Measurements from ENCODE around the gene IP6K3.

The IP6K3 gene

GRCh38 chr6:33740204-33740608 lies 6.5 kb downstream of the IP6K3 start:
- DNase-seq (ENCODE audit: low spot score), result no peak

DNA sequence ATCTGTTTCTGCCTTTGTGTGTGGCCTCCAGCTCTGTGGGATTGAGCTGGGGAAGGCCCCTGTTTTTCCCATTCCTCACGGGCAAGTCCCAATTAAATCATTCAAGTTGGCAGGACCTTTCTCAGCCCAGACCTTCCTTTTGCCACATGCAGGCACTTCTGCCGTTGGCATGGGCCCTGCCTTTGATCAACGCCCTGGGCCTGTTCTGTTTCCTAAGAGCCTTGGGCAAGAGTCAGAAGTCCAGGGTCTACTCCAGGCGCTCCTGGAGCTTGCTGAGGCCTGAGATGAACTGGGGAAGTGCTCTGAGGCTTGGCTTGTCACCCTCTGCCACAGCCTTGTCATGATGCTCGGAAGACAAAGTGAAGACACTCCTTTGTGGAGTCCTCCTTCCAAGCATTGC lies 7.1 kb downstream of the IP6K3 start:
- no peak for DNase-seq (ENCODE audit: low spot score)

- no peak for DNase-seq (ENCODE audit: low spot score)
Observed at GRCh38 chr6:33738879-33739278, 7.8 kb downstream of the IP6K3 start.

- DNase-seq (ENCODE audit: low spot score), result no peak
Observed at GRCh38 chr6:33738153-33738552, 8.6 kb downstream of the IP6K3 start.

- DNase-seq (ENCODE audit: low spot score), result no peak
Observed at GRCh38 chr6:33737267-33738026, 9.3 kb downstream of the IP6K3 start.

DNA sequence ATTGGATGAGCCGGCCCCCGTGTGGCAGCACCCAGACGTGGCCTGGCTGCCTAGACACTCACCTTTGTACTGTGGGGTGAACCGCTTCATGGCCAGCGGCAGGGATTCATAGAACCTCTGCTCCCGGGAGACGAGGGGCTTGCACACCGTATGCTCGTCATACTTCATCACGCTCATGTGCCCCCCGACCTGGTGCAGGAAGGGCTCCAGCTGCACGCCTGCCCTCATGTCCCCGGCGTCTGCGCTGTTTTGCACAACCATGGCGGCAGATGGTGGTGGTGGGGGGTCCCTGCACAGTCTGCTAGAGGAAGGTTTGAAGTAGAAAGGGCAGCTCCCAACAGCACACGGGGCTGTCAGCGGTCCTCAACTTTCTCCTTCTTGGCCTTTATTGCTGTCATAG lies 11.5 kb downstream of the IP6K3 start:
- no peak for DNase-seq (ENCODE audit: low spot score)

DNA sequence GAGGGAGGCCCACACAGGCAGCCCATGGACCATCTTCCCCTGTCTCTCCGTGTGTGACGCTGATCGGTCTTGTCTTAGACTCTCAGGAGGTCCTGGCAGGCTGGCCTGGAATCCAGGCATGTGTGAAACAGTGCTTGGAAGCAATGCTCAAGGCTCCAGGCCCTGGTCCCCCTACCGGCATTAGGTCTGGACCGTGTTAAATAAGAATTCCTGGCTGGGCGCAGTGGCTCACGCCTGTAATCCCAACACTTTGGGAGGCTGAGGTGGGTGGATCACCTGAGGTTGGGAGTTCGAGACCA lies 13.0 kb downstream of the IP6K3 start:
- no peak for DNase-seq (ENCODE audit: low spot score)

DNA sequence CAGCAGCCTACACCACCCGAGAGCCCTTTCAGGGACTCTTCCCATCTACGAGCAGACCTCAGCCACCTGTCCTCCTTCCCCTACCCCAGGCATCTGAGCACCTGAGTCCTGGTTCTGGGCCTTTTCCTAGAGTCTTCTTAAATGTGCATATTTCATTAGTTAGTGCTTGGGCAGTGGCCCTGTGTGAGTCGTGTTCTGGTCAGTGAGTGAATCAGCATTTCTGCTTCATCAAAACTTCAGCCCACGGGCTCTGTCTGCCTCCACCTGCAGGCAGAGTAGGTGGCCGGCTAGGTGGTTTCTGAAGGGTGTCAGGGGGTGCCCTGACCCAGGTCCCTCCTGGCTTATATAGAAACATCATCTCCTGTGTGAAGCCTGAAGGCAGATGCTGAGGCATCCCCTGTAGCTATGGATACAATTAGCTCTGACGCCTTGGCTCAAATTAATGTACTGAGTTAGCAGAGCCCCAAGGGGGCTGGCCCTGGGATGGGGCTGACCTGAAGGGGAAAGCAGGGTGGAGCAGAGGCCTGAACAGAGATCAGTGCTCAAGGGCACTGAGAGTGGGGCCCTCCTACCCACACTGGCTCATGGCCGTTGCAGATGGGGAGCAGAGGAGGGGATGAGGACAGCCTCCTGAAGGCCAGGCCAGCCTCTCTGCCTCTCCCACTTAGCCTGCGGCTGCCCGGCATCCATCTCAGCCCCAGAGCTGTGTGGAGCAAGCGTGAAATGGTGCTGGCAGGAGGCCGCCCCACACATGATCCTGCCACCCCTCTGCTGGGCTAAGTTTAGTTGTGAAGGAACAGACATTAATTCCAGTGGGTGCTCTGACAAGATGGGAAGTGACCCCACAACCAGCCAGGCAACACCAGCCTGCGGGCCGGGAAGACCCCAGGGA lies 13.6 kb downstream of the IP6K3 start:
- DNase-seq (ENCODE audit: low spot score), result no peak

- DNase-seq (ENCODE audit: low spot score), result no peak
Observed at GRCh38 chr6:33732385-33732784, 14.3 kb downstream of the IP6K3 start.

GRCh38 chr6:33731751-33732282 lies 14.9 kb downstream of the IP6K3 start:
- DNase-seq (ENCODE audit: low spot score), result no peak

GRCh38 chr6:33731035-33731434 lies 15.7 kb downstream of the IP6K3 start:
- no peak for DNase-seq (ENCODE audit: low spot score)

- no peak for DNase-seq (ENCODE audit: low spot score)
Observed at GRCh38 chr6:33730611-33731010, 16.1 kb downstream of the IP6K3 start.

DNA sequence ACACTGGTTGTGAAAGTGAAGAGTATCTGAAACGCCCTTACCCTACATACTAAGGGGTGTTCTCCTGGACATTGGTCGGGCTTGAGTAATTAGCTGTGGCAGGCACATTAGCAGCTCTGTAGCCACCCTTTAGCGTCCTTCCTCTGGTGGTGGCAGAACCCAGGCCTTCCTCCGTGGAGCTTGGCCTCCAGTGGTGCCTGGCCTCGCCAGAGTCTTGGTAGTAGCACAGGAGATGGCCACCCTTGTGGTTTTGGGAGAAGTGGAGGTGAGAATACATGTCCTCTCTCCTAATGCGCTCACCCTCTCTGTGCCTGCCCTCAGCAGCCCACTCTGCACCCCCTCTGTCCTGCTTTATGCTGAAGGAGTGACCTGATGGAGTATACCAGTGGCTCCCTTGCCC lies 17.6 kb downstream of the IP6K3 start:
- DNase-seq (ENCODE audit: low spot score), result no peak

- DNase-seq (ENCODE audit: low spot score), result no peak
Observed at GRCh38 chr6:33728438-33728837, 18.3 kb downstream of the IP6K3 start.

GRCh38 chr6:33727932-33728331 lies 18.8 kb downstream of the IP6K3 start:
- no peak for DNase-seq (ENCODE audit: low spot score)

GRCh38 chr6:33727126-33727525 lies 19.6 kb downstream of the IP6K3 start:
- no peak for DNase-seq (ENCODE audit: low spot score)

DNA sequence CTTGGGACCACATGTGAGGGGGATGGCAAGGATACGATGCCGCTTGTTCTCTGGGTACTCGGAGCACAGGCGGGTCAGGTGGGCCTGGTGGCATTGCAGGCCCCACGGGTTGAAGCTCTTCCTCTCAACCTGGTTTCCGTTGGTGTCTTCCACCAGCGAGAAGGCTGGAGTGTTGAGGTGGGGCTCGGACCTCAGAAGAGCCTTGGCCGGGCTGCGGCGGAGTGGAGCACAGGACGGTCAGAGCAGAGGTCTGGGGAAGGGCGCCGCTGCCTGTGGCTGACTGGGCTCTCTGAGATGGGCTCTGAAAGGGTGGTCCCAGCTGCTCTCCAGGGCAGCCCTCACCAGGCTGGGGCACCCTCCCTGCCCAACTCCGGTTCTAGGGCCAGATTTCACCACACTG lies 20.0 kb downstream of the IP6K3 start:
- no peak for DNase-seq (ENCODE audit: low spot score)

GRCh38 chr6:33725891-33726673 lies 20.6 kb downstream of the IP6K3 start:
- no peak for DNase-seq (ENCODE audit: low spot score)

DNA sequence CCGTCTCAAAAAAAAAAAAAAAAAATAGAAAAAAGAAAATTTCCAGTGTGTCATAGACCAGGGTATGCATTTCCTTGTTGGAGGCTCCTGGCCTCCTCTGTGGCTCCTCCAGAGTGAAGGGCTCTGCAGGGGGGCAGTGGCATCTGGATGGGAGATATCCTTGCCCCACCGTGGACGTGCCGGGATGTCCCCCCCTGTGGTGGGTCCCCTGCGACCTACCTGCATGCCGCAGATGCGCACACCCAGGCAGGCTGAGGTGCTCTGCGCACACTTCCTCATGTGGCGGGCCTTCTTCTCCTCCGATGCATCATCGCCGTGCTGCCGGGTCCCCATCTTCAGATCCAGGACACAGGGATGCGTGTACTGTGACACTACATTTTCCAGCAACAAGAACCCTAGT lies 21.5 kb downstream of the IP6K3 start:
- DNase-seq (ENCODE audit: low spot score), result no peak

DNA sequence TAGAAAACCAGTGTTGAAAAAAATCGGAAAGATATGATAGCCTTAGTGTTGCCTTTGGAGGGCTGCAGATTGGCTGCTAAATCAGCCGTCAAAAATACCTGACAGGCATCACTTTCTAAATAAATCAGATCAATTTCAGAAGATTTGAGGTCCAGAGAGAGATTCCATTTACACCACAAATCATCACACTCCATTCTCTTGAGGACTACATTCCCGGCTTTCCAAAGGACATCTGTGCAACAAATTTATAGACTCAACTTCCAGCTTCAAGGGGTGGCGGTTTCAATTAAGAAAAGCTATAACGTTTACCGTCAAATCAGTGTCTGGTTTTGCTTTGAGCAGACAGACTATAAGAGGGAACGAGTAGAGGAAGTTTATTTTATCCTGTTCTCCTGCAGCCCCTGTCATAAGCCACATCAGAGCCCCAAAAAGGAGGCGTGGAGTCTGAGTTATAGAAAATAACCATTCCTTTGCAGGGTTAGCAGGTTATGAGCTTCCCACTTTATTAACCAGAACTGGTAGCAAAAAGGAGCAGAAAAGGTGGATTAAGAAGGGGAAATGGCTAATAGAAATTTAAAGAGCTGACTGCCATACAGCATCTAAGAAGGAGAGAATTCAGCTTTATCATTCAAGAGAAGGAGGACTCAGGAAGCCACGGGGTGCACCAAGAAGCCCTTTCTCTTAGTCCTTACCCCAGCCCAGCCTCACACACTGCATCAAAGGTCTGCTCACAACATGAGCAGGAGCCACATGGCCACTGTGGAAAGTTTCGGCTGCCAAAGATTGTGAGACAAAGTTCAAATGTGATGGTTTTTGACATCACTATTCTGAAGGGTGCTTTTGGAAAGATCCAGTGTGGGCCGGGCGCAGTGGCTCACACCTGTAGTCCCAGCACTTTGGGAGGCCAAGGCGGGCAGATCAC lies 22.3 kb downstream of the IP6K3 start:
- no peak for DNase-seq (ENCODE audit: low spot score)

- no peak for DNase-seq (ENCODE audit: low spot score)
Observed at GRCh38 chr6:33723371-33724085, 23.2 kb downstream of the IP6K3 start.

All from SW480 (cell line).